ENCODE measurements around the gene NAA38.

NAA38 gene

DNA sequence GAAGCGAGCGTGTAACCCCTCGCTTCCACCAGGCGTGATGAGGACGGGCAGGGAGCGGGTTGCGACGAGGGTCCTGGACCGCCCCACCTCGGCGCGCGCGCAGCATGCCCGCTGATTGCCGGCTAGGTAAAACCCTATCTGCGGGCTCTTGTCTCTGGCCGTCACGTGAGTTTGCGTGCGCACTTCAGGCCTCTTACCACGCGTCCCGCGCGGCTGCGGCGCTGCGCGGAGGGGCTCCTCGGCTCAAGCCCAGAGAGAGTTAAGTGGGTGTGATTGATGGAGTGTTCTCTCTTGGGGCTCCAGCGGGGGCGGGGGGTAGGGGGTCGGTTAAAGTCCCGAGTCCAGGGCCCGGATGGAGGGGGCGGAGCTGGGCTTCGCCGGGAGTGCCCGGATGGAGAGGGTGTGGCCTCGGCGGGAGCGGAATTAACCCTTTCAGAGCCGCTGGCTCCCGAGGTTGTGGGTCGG, 15.4 kb downstream of the NAA38 start (continued):
- TF ChIP-seq ZNF530 (tag by site-specific recombination; IDR thresholded peaks at IDR 0.05; ENCODE audit: low read depth) (no peak), ZNF132 (tag by site-specific recombination; IDR thresholded peaks at IDR 0.05; ENCODE audit: borderline replicate concordance) (no peak), ZNF341 (tag by site-specific recombination; IDR thresholded peaks at IDR 0.05; ENCODE audit: low read depth) (peak; percentile 17; the same call in 1 of the 2 replicates), ZNF423 (tag by site-specific recombination; IDR thresholded peaks at IDR 0.05) (peak; percentile 52; the same call in 1 of the 2 replicates), ZNF658 (tag by site-specific recombination; IDR thresholded peaks at IDR 0.05) (no peak), KLF8 (tag by site-specific recombination; IDR thresholded peaks at IDR 0.05) (peak; percentile 7), ZNF19 (tag by site-specific recombination; IDR thresholded peaks at IDR 0.05; ENCODE audit: low read depth) (no peak), ZNF138 (tag by site-specific recombination; IDR thresholded peaks at IDR 0.05; ENCODE audit: borderline replicate concordance) (no peak), ZNF549 (tag by site-specific recombination; IDR thresholded peaks at IDR 0.05) (no peak), ZNF777 (tag by site-specific recombination; IDR thresholded peaks at IDR 0.05; ENCODE audit: borderline replicate concordance) (no peak), ZNF76 (tag by site-specific recombination; IDR thresholded peaks at IDR 0.05; ENCODE audit: borderline replicate concordance, low read depth) (no peak), ZNF202 (tag by site-specific recombination; IDR thresholded peaks at IDR 0.05; ENCODE audit: borderline replicate concordance) (no peak), ZNF140 (tag by site-specific recombination; IDR thresholded peaks at IDR 0.05) (no peak), HOXA7 (CRISPR knock-in tag; IDR thresholded peaks at IDR 0.05; ENCODE audit: borderline replicate concordance) (no peak), KLF1 (tag by site-specific recombination; IDR thresholded peaks at IDR 0.05) (no peak), ZNF23 (tag by site-specific recombination; IDR thresholded peaks at IDR 0.05; ENCODE audit: borderline replicate concordance) (no peak), ZBTB48 (tag by site-specific recombination; IDR thresholded peaks at IDR 0.05) (peak; percentile 10; the same call in 1 of the 2 replicates), ZNF660 (tag by site-specific recombination; IDR thresholded peaks at IDR 0.05) (peak; percentile 70), ZNF677 (tag by site-specific recombination; IDR thresholded peaks at IDR 0.05) (no peak), ZNF302 (tag by site-specific recombination; IDR thresholded peaks at IDR 0.05; ENCODE audit: low read depth) (no peak), REPIN1 (tag by site-specific recombination; IDR thresholded peaks at IDR 0.05; ENCODE audit: low read depth) (no peak), PRDM1 (tag by site-specific recombination; IDR thresholded peaks at IDR 0.05) (no peak), HOXC10 (CRISPR knock-in tag; IDR thresholded peaks at IDR 0.05) (no peak), ZNF600 (tag by site-specific recombination; IDR thresholded peaks at IDR 0.05) (0 out of 2 replicates have a peak, but pooled peaks have one; percentile 14), ZNF510 (tag by site-specific recombination; IDR thresholded peaks at IDR 0.05; ENCODE audit: insufficient replicate concordance) (no peak), ZNF701 (tag by site-specific recombination; IDR thresholded peaks at IDR 0.05) (no peak), ZNF785 (tag by site-specific recombination; IDR thresholded peaks at IDR 0.05) (no peak), ZNF624 (tag by site-specific recombination; IDR thresholded peaks at IDR 0.05) (no peak), ZNF792 (tag by site-specific recombination; IDR thresholded peaks at IDR 0.05) (no peak)
- TF ChIP-seq, protein P1, sequence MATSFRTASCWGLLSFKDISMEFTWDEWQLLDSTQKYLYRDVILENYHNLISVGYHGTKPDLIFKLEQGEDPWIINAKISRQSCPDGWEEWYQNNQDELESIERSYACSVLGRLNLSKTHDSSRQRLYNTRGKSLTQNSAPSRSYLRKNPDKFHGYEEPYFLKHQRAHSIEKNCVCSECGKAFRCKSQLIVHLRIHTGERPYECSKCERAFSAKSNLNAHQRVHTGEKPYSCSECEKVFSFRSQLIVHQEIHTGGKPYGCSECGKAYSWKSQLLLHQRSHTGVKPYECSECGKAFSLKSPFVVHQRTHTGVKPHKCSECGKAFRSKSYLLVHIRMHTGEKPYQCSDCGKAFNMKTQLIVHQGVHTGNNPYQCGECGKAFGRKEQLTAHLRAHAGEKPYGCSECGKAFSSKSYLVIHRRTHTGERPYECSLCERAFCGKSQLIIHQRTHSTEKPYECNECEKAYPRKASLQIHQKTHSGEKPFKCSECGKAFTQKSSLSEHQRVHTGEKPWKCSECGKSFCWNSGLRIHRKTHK (tag by site-specific recombination; IDR thresholded peaks at IDR 0.05): no peak
- TF ChIP-seq, protein P2, sequence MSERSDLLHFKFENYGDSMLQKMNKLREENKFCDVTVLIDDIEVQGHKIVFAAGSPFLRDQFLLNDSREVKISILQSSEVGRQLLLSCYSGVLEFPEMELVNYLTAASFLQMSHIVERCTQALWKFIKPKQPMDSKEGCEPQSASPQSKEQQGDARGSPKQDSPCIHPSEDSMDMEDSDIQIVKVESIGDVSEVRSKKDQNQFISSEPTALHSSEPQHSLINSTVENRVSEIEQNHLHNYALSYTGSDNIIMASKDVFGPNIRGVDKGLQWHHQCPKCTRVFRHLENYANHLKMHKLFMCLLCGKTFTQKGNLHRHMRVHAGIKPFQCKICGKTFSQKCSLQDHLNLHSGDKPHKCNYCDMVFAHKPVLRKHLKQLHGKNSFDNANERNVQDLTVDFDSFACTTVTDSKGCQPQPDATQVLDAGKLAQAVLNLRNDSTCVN (tag by site-specific recombination; optimal IDR thresholded peaks at IDR 0.05): peak; percentile 86
- TF ChIP-seq, protein P3, sequence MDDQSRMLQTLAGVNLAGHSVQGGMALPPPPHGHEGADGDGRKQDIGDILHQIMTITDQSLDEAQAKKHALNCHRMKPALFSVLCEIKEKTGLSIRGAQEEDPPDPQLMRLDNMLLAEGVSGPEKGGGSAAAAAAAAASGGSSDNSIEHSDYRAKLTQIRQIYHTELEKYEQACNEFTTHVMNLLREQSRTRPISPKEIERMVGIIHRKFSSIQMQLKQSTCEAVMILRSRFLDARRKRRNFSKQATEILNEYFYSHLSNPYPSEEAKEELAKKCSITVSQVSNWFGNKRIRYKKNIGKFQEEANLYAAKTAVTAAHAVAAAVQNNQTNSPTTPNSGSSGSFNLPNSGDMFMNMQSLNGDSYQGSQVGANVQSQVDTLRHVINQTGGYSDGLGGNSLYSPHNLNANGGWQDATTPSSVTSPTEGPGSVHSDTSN (CRISPR knock-in tag; IDR thresholded peaks at IDR 0.05): 0 out of 2 replicates have a peak, but pooled peaks have one; percentile 39
- TF ChIP-seq, protein P4, sequence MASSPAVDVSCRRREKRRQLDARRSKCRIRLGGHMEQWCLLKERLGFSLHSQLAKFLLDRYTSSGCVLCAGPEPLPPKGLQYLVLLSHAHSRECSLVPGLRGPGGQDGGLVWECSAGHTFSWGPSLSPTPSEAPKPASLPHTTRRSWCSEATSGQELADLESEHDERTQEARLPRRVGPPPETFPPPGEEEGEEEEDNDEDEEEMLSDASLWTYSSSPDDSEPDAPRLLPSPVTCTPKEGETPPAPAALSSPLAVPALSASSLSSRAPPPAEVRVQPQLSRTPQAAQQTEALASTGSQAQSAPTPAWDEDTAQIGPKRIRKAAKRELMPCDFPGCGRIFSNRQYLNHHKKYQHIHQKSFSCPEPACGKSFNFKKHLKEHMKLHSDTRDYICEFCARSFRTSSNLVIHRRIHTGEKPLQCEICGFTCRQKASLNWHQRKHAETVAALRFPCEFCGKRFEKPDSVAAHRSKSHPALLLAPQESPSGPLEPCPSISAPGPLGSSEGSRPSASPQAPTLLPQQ (tag by site-specific recombination; IDR thresholded peaks at IDR 0.05): 0 out of 2 replicates have a peak, but pooled peaks have one; percentile 9
- TF ChIP-seq, protein P5, sequence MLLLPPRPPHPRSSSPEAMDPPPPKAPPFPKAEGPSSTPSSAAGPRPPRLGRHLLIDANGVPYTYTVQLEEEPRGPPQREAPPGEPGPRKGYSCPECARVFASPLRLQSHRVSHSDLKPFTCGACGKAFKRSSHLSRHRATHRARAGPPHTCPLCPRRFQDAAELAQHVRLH (tag by site-specific recombination; IDR thresholded peaks at IDR 0.05): no peak
- TF ChIP-seq, protein P6, sequence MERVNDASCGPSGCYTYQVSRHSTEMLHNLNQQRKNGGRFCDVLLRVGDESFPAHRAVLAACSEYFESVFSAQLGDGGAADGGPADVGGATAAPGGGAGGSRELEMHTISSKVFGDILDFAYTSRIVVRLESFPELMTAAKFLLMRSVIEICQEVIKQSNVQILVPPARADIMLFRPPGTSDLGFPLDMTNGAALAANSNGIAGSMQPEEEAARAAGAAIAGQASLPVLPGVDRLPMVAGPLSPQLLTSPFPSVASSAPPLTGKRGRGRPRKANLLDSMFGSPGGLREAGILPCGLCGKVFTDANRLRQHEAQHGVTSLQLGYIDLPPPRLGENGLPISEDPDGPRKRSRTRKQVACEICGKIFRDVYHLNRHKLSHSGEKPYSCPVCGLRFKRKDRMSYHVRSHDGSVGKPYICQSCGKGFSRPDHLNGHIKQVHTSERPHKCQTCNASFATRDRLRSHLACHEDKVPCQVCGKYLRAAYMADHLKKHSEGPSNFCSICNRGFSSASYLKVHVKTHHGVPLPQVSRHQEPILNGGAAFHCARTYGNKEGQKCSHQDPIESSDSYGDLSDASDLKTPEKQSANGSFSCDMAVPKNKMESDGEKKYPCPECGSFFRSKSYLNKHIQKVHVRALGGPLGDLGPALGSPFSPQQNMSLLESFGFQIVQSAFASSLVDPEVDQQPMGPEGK (tag by site-specific recombination; IDR thresholded peaks at IDR 0.05): peak; percentile 65

Measured in HEK293 (cell line).